ENCODE measurements around the gene ENDOU. TPM values are rescaled to one million over a fixed set of nuclear protein-coding genes. Genes with fewer than 3 reads are reported as not detected.

The ENDOU gene
- total and polyA plus RNA-seq, 2 donors (not counting 3 experiments of a cell fraction or from before 2014, with no cell fraction given): not detected

DNA sequence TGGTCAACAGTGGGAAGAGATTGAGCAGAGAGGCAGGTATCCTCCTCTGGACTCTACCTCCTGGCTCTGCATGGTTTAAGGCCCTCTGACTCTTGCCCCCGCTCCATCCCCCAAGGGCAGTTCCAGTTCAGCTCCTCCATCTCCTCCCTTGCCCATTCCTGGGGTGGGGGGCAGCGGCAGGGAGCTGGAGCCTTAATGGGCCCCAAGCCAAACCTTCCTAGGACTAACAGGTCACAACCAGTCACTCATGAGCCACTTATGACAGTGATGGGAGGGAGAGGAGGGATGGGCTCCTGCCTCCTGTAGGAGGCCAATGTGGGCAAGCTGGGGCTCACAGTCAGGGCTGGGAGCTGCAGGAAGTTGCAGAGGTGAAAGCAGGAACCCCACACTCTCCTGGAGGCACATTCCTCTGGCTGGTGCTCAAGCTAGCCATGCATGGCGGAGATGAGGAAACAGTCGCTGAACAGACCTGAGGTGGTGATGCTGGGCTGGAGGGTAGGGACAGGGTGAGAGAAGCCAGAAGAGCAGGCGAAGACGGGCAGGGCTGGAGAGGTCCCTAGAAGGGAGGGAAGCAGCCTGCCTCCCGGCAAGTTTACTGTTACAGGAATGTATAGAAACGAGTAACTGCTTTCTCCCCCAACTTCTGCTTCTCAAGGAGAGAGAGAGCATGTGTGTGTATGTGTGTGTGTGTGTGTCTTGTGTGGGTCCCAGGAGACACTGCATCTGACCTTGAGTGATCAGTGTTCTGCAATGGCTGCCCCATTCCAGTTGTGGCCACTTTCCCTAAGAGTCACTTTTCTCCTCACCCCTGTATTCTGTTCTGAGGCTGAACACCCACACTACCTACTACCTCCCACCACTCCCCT lies 38.4 kb upstream of the ENDOU start:
- no peak overlapping the region for H3K27ac ChIP-seq (ENCODE audit: insufficient read depth, low read depth, low read length)
- TF ChIP-seq, protein P1, sequence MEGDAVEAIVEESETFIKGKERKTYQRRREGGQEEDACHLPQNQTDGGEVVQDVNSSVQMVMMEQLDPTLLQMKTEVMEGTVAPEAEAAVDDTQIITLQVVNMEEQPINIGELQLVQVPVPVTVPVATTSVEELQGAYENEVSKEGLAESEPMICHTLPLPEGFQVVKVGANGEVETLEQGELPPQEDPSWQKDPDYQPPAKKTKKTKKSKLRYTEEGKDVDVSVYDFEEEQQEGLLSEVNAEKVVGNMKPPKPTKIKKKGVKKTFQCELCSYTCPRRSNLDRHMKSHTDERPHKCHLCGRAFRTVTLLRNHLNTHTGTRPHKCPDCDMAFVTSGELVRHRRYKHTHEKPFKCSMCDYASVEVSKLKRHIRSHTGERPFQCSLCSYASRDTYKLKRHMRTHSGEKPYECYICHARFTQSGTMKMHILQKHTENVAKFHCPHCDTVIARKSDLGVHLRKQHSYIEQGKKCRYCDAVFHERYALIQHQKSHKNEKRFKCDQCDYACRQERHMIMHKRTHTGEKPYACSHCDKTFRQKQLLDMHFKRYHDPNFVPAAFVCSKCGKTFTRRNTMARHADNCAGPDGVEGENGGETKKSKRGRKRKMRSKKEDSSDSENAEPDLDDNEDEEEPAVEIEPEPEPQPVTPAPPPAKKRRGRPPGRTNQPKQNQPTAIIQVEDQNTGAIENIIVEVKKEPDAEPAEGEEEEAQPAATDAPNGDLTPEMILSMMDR (IDR thresholded peaks at IDR 0.05; ENCODE audit: extremely low read depth in 1 of 2, insufficient read depth in 1 of 2, low read depth in 1 of 2, low read length in 2 of 2): no peak
- TF ChIP-seq JUN (IDR thresholded peaks at IDR 0.05; ENCODE audit: borderline replicate concordance, insufficient read depth, insufficient read length, low read depth) (no peak), EZH2 (IDR thresholded peaks at IDR 0.05; ENCODE audit: borderline replicate concordance, low read depth, low read length, severe bottlenecking) (no peak)
- TF ChIP-seq, protein P2, sequence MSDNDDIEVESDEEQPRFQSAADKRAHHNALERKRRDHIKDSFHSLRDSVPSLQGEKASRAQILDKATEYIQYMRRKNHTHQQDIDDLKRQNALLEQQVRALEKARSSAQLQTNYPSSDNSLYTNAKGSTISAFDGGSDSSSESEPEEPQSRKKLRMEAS (IDR thresholded peaks at IDR 0.05; ENCODE audit: insufficient read depth, insufficient read length): no peak
- H3K9me1 ChIP-seq (replicated peaks; ENCODE audit: control insufficient read depth, extremely low read depth, insufficient read depth, low read length): no peaks in the 10 kb centered on the region
- dilution Hi-C loops (cut with MboI; ENCODE audit: extremely low pct_ligation_motif_present, low sequenced_read_pairs): no loop called here
- ChIA-PET CTCF (interaction anchor here (1.1 to 2.2 kb wide), 4 partner anchors 19 to 74 kb away, joined by 4 to 15 read pairs (median 6); no protein-coding TSS in a partner anchor), POLR2A (no interaction called here)
- intact Hi-C loops (cut with micrococcal nuclease): no loop called here
- H4K20me1 ChIP-seq (replicated peaks; ENCODE audit: control insufficient read depth, extremely low read depth, insufficient read depth, low read length): no peaks in the 10 kb centered on the region
- no peaks in the 10 kb centered on the region for H3K36me3 ChIP-seq (ENCODE audit: control insufficient read depth in 2 of 2, extremely low read depth in 1 of 2, insufficient read depth in 2 of 2, low read length in 2 of 2)
- H3K4me1 ChIP-seq (ENCODE audit: control insufficient read depth, extremely low read depth, insufficient read depth, low read length): peaks cover 18% of the 10 kb centered on the region
- H3K9me3 ChIP-seq (replicated peaks; ENCODE audit: control insufficient read depth, insufficient read depth, low read length): no peaks in the 10 kb centered on the region
- no peak for DNase-seq (ENCODE audit: low read depth, low spot score)
- no peaks in the 10 kb centered on the region for H3K27me3 ChIP-seq (ENCODE audit: control insufficient read depth in 2 of 2, insufficient read depth in 2 of 2, low read length in 2 of 2)
- H3K4me3 ChIP-seq (replicated peaks in 1 of 3; ENCODE audit: insufficient read depth in 1 of 3, low read depth in 1 of 3, low read length in 3 of 3): no peak overlapping the region
- FAIRE-seq: no peak
- H3K79me2 ChIP-seq (ENCODE audit: control insufficient read depth, insufficient read depth, low read length): no peaks in the 10 kb centered on the region
- no TSS peak for BruUV-seq (replicated peaks)
- no peak overlapping the region for H2AFZ ChIP-seq (ENCODE audit: low read depth, low read length)
- no peak overlapping the region for H3K4me2 ChIP-seq (ENCODE audit: insufficient read depth, low read length)
- no peak overlapping the region for H3K9ac ChIP-seq (replicated peaks; ENCODE audit: extremely low read depth, insufficient read depth, low read length)

Measured in endothelial cell of umbilical vein (primary cell).